Measurements from ENCODE around the gene RSAD2. TPM values are rescaled to one million over a fixed set of nuclear protein-coding genes. Genes with fewer than 3 reads are reported as not detected.

Gene RSAD2
- total and polyA plus RNA-seq, 9 of the 15 experiments (the other 6 are each of a cell fraction or from before 2014, with no cell fraction given): 0.15 to 1.4 (median 0.28) TPM

- ATAC-seq (peak; percentile 61), DNase-seq (ENCODE audit: extremely low read depth in 1 of 4, low spot score in 3 of 4) (no peak), FAIRE-seq (no peak)
- ChIA-PET CTCF (ENCODE audit: low intra/inter-chr PET ratio) (no interaction called here), POLR2A (interaction anchor here (1.5 kb wide), 1 partner anchor 10 kb away, joined by 3 read pairs; no protein-coding TSS in a partner anchor)
- Histone ChIP-seq H3K36me3 (ENCODE audit: control insufficient read depth, insufficient read depth, low read length) (no peaks in the 10 kb centered on the region), H3K9ac (ENCODE audit: insufficient read depth in 1 of 2, low read depth in 2 of 2, low read length in 2 of 2) (no peak overlapping the region), H3K27me3 (ENCODE audit: control insufficient read depth in 2 of 2, insufficient read depth in 2 of 2, low read length in 2 of 2) (no peaks in the 10 kb centered on the region), H4K20me1 (replicated peaks; ENCODE audit: control insufficient read depth, insufficient read depth, low read length) (peaks cover 6% of the 10 kb centered on the region; the same call in 1 of the 2 replicates), H2AFZ (ENCODE audit: low read depth, low read length) (no peak overlapping the region), H3K79me2 (ENCODE audit: control insufficient read depth, insufficient read depth, low read length) (no peaks in the 10 kb centered on the region), H3K9me1 (ENCODE audit: control insufficient read depth, insufficient read depth, low read length) (no peaks in the 10 kb centered on the region), H3K9me3 (replicated peaks; ENCODE audit: control insufficient read depth, insufficient read depth, low read depth, low read length) (no peaks in the 10 kb centered on the region), H3K4me2 (ENCODE audit: insufficient read depth, low read length) (no peak overlapping the region), H3K4me3 (no peak overlapping the region), H3K4me1 (replicated peaks in 1 of 2; ENCODE audit: control insufficient read depth in 2 of 2, insufficient read depth in 2 of 2, low read length in 2 of 2) (peaks cover 0 to 4% of the 10 kb centered on the region in 2 experiments; a peak in 2 of 5 replicates), H3K27ac (ENCODE audit: extremely low read depth, low read depth, low read length) (no peak overlapping the region)
- intact Hi-C loops (cut with micrococcal nuclease) (no loop called here), in situ Hi-C loops (cut with MboI) (no loop called here)
- BruUV-seq (replicated peaks): no TSS peak
- no peak for TF ChIP-seq FOS (IDR thresholded peaks at IDR 0.05; ENCODE audit: extremely low read depth, insufficient read length)
- no peak for TF ChIP-seq BRD9 (IDR thresholded peaks at IDR 0.05; ENCODE audit: low read depth, partially characterized antibody)
- no peak for TF ChIP-seq EP400 (IDR thresholded peaks at IDR 0.05)
- no peak for TF ChIP-seq ZBTB49 (CRISPR knock-in tag; IDR thresholded peaks at IDR 0.05; ENCODE audit: borderline replicate concordance)
- no peak for TF ChIP-seq TCF3 (CRISPR knock-in tag; IDR thresholded peaks at IDR 0.05)
- TF ChIP-seq ZNF586 (CRISPR knock-in tag; conservative IDR thresholded peaks at IDR 0.05): no peak
- WGBS (ENCODE audit: insufficient coverage, low coverage, missing lambda C conversion rate): 25% methylated on average over 4 of the region's 4 CpGs
Measured at GRCh38 chr2:6930923-6931647, 53.5 kb downstream of the RSAD2 start.
